ENCODE results near the gene SYNPO2.
"Not testable (repeated sequence)": the region's sequence is repeated elsewhere in the genome, so short reads cannot be mapped to it uniquely, and the experiment has no call there.

SYNPO2 gene

GRCh38 chr4:118878507-118878906, 10.1 kb upstream of the SYNPO2 start:
- DNase-seq (ENCODE audit: low read depth in 2 of 2), result not testable (repeated sequence)

DNA sequence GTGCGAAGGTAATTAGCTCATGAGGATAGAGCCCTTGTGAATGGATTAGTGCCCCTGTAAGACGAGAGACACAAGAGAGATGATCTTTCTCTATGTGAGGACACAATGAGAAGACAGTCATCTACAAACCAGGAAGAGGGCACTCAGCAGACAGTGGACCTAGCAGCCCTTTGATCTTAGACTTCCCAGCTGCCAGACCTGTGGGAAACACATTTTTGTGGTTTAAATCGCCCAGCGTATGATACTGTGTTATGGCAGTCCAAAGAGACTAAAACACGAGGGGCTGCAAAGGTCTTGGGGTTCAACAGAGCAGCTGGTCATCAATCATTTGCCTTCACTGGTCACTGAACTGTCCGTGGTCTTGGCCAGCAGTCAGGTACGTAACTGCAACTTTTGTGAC, 9.2 kb upstream of the SYNPO2 start:
- no peak for DNase-seq (ENCODE audit: low read depth in 2 of 2)

GRCh38 chr4:118881512-118882146, 7.0 kb upstream of the SYNPO2 start:
- DNase-seq (ENCODE audit: low read depth in 2 of 2), result no peak

- no peak for DNase-seq (ENCODE audit: low read depth in 2 of 2)
These were observed 4.8 kb upstream of the SYNPO2 start for GRCh38 chr4:118883861-118884260.

DNA sequence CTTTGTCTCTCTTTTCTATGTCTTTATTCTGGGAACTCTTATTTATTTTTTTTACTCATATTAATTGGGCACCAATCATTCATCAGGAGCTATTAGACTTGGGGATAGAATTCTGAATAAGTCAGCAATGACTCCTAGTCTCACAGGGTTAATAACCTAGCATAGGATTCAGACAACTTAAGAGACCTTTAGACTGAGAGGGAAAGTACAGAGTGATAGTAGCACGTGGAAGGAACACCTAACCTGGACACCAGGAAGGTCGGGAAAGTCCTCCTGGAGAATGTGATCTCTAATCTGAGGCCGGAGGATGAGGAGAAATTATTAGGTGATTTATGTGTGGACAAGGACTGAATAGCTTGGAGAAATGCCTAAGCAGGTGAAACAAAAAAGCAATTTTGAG, 3.9 kb upstream of the SYNPO2 start:
- DNase-seq (ENCODE audit: low read depth in 2 of 2), result no peak

GRCh38 chr4:118889312-118889691, 648 bp downstream of the SYNPO2 start:
- DNase-seq (ENCODE audit: low read depth in 2 of 2), result no peak

DNA sequence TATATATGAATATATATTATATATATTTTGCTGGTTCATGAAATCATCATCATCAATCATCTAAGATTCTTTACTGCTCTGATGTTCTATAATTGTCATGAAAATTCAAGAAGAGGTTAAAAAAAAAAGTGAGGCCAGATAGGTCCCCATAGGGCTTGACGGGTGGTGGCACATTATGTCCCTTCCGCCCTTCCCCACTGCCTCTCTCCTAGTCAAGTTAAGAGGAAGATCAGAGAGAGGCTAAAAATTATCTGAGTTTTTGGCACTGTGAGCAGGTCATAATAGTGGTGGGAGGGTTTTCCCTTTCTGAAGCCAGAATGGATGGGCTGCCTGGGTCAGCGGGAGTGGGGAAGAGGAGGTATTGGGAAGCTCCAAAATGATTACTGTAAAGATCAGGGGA, 5.4 kb downstream of the SYNPO2 start:
- DNase-seq (ENCODE audit: low read depth in 2 of 2), result no peak

- DNase-seq (ENCODE audit: low read depth in 2 of 2), result no peak
These were observed 9.6 kb downstream of the SYNPO2 start for GRCh38 chr4:118898221-118898620.

- no peak for DNase-seq (ENCODE audit: low read depth in 2 of 2)
These were observed 10.1 kb downstream of the SYNPO2 start for GRCh38 chr4:118898684-118899138.

- DNase-seq (ENCODE audit: low read depth in 2 of 2), result no peak
These were observed 15.8 kb downstream of the SYNPO2 start for GRCh38 chr4:118904418-118904817.

DNA sequence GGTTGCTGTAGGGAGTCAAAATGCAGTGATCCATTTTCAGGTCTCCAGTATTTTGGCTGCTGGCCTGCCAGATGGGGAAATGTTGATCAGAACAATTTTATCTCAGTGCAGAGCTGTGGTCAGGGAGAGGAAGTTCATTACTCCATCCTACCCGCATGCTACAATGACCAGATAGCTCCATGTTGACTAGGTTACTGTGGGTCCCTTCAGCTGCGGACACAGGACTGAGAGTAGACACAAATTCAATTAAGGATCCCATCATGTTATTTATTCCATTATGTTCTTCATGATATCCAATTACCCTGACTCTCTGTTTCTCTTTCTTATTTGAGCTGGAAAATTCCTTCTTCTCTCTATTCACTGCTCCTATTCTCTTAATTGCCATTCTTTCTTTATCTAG, 16.3 kb downstream of the SYNPO2 start:
- DNase-seq (ENCODE audit: low read depth in 2 of 2), result no peak

DNA sequence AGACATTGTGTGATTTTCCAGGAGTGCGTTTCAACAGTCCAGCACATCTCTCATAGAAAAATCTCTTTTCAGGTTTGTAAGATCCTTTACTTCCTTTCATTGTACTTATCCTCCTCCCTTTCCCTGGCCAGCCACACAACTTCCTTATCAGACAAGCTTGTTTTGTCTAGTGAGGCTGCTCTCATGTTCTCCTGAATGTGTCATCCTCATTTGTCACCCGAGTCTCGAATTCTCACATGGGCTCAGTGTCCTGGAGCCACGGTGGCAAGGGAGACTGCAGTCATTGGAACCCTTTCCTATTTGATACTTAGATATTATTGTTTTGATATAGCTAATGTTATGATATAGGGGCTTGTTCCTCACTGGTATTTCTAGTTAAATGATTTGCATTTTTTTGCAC, 16.9 kb downstream of the SYNPO2 start:
- DNase-seq (ENCODE audit: low read depth in 2 of 2), result no peak

DNA sequence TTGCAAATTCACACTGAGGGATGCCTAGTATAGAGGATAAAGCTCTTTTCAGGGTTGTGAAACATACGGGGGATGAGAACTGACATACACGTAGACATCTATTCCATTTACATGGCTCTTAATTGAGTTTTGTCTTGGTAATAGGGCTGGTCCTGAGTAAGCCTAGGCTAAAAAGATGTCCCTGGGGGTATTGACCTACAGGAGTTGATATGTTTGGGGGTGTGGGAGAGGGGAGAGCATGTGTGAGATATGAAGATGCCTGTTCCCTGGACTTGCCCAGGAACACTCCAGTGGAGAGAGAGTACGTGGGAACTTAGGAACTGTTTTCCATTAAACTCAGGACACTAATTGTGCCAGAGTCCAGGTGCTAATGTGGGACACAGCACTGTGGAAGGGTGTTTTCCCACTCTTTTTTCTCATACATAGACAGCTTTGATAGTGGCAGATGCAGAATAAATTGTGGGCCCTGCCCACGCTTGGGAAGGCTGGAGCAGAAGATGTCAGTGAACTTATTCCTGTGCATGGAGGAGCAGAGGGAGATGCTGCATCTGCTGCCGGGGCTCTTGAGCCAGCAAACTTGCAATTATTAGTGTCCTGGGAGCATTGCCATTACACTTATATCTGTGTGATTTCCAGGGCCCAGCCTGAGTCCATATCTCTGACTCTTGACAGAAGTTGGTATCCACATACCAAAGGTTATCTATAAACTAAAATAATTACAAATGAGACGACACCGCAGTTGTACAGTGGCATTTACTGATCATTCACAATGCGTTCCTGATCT, 20.7 kb downstream of the SYNPO2 start:
- no peak for DNase-seq (ENCODE audit: low read depth in 2 of 2)

GRCh38 chr4:118910221-118910620, 21.6 kb downstream of the SYNPO2 start:
- no peak for DNase-seq (ENCODE audit: low read depth in 2 of 2)

GRCh38 chr4:118911238-118911703, 22.6 kb downstream of the SYNPO2 start:
- peak; percentile 77 to 80 for DNase-seq (ENCODE audit: low read depth in 2 of 2)

DNA sequence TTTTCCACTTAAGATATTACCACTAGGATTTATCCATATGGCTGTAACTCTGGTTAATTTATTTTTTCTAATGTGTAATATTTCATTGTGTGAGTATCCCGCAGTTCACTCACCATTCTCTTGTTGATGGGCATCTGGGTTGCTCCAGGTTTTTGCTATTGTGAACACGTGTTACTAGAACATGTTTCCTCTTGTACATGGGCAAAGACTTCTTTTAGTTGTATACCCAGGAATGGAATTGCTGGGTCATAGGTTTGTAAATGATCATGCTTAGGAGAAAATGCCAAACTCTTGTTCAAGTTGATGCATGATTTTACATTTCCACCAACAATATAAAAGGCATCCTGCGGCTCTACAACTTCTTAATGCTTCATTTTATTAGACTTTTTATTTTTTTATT, 26.8 kb downstream of the SYNPO2 start:
- DNase-seq (ENCODE audit: low read depth in 2 of 2), result no peak

GRCh38 chr4:118916691-118917289, 28.1 kb downstream of the SYNPO2 start:
- no peak for DNase-seq (ENCODE audit: low read depth in 2 of 2)

DNA sequence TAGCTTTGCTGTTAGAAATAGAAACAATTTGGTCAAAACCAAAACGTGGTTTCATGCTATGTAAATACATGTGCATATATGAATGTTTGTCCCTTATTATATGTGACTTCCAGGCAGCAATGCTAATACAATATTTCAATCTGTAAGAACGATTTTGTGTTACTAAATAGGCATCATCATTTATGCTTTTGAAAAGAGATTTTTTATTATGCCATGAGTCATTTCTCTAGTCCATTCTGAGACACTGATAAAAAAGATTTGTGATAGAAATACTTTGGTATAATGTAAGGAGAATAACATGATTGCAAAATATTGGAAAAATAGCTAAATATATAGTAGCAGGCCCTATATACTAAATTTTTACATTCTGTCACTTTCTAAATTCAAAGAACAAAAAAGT, 28.9 kb downstream of the SYNPO2 start:
- DNase-seq (ENCODE audit: low read depth in 2 of 2), result no peak

GRCh38 chr4:118918388-118918787, 29.7 kb downstream of the SYNPO2 start:
- DNase-seq (ENCODE audit: low read depth in 2 of 2), result peak; percentile 90

GRCh38 chr4:118920247-118920646, 31.6 kb downstream of the SYNPO2 start:
- DNase-seq (ENCODE audit: low read depth in 2 of 2), result no peak

- no peak for DNase-seq (ENCODE audit: low read depth in 2 of 2)
These were observed 33.1 kb downstream of the SYNPO2 start for GRCh38 chr4:118921786-118922185.

GRCh38 chr4:118923891-118924290, 35.2 kb downstream of the SYNPO2 start:
- DNase-seq (ENCODE audit: low read depth in 2 of 2), result no peak

DNA sequence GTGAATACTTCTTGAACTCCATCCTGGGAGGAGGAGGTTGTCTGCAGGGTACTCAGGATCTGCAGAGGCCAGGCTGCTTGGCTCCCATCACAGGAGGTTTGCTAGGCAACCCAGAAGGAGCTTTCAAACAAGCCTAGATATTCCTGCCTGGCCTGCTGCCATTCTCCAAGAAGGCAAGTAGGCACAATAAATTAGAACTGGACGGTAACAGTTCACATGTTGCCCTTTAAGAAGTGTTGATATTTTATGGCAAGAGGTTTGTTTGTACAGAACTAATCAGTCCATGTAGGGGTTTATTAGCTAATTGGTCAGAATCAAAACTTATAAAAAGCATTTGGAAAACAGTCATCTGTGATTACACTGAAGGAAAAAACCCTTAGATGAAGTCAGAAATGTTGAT, 39.3 kb downstream of the SYNPO2 start:
- DNase-seq (ENCODE audit: low read depth in 2 of 2), result no peak
